ENCODE measurements around the gene PHACTR1. TPM values are rescaled to one million over a fixed set of nuclear protein-coding genes. Genes with fewer than 3 reads are reported as not detected.

PHACTR1 gene
- total RNA-seq, 1 donor from 2014 or later: 8.5 TPM

DNA sequence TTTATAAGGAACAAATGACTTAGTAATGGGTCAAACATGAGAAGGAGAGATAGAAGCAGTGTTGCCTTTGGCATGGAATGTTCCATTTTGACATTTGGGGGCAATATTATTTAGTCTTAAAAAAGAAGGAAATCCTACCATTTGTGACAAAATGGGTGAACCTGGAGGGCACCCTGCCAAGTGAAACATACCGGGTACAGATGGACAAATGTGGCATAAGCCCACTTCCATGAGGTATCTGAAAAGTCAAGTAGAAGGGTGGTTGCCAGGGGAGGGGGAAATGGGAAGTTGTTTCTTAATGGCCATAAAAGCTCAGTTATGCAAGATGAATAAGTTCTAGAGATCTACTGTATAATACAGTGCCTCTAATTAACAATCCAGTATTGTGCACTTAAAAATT, 342.5 kb downstream of the PHACTR1 start:
- no peaks in the 10 kb centered on the region for H3K79me2 ChIP-seq (ENCODE audit: insufficient read depth, low read length)
- Mint-ChIP-seq H3K27me3 (ENCODE audit: low read depth, unreplicated experiment) (no peaks in the 10 kb centered on the region), H3K4me1 (ENCODE audit: low read depth, unreplicated experiment) (no peaks in the 10 kb centered on the region), H3K36me3 (ENCODE audit: low read depth, unreplicated experiment) (peaks cover 2% of the 10 kb centered on the region), H3K27ac (ENCODE audit: unreplicated experiment) (no peak overlapping the region), H3K9me3 (ENCODE audit: unreplicated experiment) (peaks cover 2% of the 10 kb centered on the region), H3K4me3 (ENCODE audit: unreplicated experiment) (no peak overlapping the region)
- no peak for TF ChIP-seq CTCF (IDR thresholded peaks at IDR 0.05; ENCODE audit: insufficient read depth, low read depth, low read length)
- no peak for TF ChIP-seq EZH2 (IDR thresholded peaks at IDR 0.05; ENCODE audit: insufficient read depth, low read length)
- DNase-seq (ENCODE audit: low read depth) (no peak), FAIRE-seq (no peak)
- H2AFZ ChIP-seq (ENCODE audit: low read depth, low read length): no peak overlapping the region
- no peak overlapping the region for H3K27ac ChIP-seq (ENCODE audit: low read depth, low read length)
- no peaks in the 10 kb centered on the region for H4K20me1 ChIP-seq (ENCODE audit: insufficient read depth, low read length)
- no peaks in the 10 kb centered on the region for H3K36me3 ChIP-seq (ENCODE audit: insufficient read depth, low read length)
- H3K9ac ChIP-seq (ENCODE audit: low read length): no peak overlapping the region
- peaks cover 2% of the 10 kb centered on the region for H3K9me3 ChIP-seq (ENCODE audit: insufficient read depth, low read depth, low read length)
- H3K27me3 ChIP-seq (ENCODE audit: insufficient read depth, low read length): no peaks in the 10 kb centered on the region
- H3K4me2 ChIP-seq (ENCODE audit: low read length): no peak overlapping the region
- H3K4me3 ChIP-seq (ENCODE audit: insufficient read depth, low read depth, low read length): no peak overlapping the region
- H3K4me1 ChIP-seq (ENCODE audit: insufficient read depth, low read length): no peaks in the 10 kb centered on the region

DNA sequence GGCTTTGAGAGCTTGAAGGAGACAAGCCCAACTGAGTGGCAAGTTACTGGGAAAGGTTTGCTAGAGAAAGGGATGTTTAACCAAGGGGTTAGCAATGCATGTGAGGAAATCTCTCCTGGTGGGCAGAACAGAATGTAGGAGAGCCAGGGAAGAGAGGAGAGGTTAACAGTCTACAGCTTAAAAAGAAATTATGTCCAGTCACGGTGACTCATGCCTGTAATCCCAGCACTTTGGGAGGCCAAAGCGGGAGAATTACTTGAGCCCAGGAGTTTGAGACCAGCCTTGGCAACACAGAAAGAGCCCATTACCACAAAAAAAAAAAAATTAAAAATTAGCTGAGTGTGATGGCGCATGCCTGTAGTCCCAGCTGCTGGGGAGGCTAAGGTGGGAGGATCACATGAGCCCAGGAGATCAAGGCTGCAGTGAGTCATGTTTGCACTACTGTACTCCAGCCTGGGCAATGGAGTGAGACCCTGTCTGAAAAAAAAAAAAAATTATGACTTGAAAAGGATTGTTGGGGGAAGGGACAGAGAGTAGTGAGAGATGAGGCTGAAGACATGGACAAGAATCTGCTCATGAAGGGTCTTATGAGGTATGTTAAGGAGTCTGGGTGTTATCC, 346.8 kb downstream of the PHACTR1 start:
- no peak for TF ChIP-seq CTCF (IDR thresholded peaks at IDR 0.05; ENCODE audit: insufficient read depth, low read depth, low read length)
- TF ChIP-seq EZH2 (IDR thresholded peaks at IDR 0.05; ENCODE audit: insufficient read depth, low read length): no peak
- H3K27me3 ChIP-seq (ENCODE audit: insufficient read depth, low read length): no peaks in the 10 kb centered on the region
- H3K27ac Mint-ChIP-seq (ENCODE audit: unreplicated experiment): no peak overlapping the region
- H3K9me3 ChIP-seq (ENCODE audit: insufficient read depth, low read depth, low read length): peaks cover 2% of the 10 kb centered on the region
- no peak overlapping the region for H2AFZ ChIP-seq (ENCODE audit: low read depth, low read length)
- DNase-seq (ENCODE audit: low read depth) (no peak), FAIRE-seq (no peak)
- no peaks in the 10 kb centered on the region for H3K27me3 Mint-ChIP-seq (ENCODE audit: low read depth, unreplicated experiment)
- H3K36me3 ChIP-seq (ENCODE audit: insufficient read depth, low read length): no peaks in the 10 kb centered on the region
- no peaks in the 10 kb centered on the region for H3K79me2 ChIP-seq (ENCODE audit: insufficient read depth, low read length)
- no peak overlapping the region for H3K9ac ChIP-seq (ENCODE audit: low read length)
- no peaks in the 10 kb centered on the region for H3K4me1 Mint-ChIP-seq (ENCODE audit: low read depth, unreplicated experiment)
- no peak overlapping the region for H3K4me2 ChIP-seq (ENCODE audit: low read length)
- no peaks in the 10 kb centered on the region for H3K4me1 ChIP-seq (ENCODE audit: insufficient read depth, low read length)
- no peaks in the 10 kb centered on the region for H3K36me3 Mint-ChIP-seq (ENCODE audit: low read depth, unreplicated experiment)
- no peak overlapping the region for H3K4me3 ChIP-seq (ENCODE audit: insufficient read depth, low read depth, low read length)
- no peaks in the 10 kb centered on the region for H4K20me1 ChIP-seq (ENCODE audit: insufficient read depth, low read length)
- H3K27ac ChIP-seq (ENCODE audit: low read depth, low read length): no peak overlapping the region
- H3K4me3 Mint-ChIP-seq (ENCODE audit: unreplicated experiment): no peak overlapping the region
- H3K9me3 Mint-ChIP-seq (ENCODE audit: unreplicated experiment): no peaks in the 10 kb centered on the region

DNA sequence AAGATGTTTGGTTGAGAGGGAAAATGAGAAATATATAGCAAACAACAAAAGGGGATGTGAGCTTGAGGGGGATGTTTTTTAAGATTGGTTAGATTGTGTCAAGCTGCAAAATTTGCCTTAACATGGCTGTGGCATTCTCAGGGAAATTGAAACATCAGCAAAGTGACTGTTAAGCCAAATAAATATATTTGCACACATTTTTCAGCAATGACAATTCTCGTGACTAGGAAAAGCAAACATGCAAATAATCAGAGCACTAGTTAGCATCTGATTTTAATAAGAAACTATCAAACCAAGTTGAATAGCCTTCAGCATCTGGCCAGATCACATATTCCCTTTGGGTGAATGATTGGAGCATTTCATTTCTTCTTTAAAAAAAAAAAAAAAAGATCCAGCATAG, 349.0 kb downstream of the PHACTR1 start:
- H3K9me3 ChIP-seq (ENCODE audit: insufficient read depth, low read depth, low read length): no peaks in the 10 kb centered on the region
- H3K4me1 Mint-ChIP-seq (ENCODE audit: low read depth, unreplicated experiment): no peaks in the 10 kb centered on the region
- H4K20me1 ChIP-seq (ENCODE audit: insufficient read depth, low read length): no peaks in the 10 kb centered on the region
- TF ChIP-seq EZH2 (IDR thresholded peaks at IDR 0.05; ENCODE audit: insufficient read depth, low read length) (no peak), CTCF (IDR thresholded peaks at IDR 0.05; ENCODE audit: insufficient read depth, low read depth, low read length) (no peak)
- DNase-seq (ENCODE audit: low read depth): no peak
- H3K9ac ChIP-seq (ENCODE audit: low read length): no peak overlapping the region
- no peaks in the 10 kb centered on the region for H3K79me2 ChIP-seq (ENCODE audit: insufficient read depth, low read length)
- H3K4me3 ChIP-seq (ENCODE audit: insufficient read depth, low read depth, low read length): no peak overlapping the region
- no peak overlapping the region for H3K27ac Mint-ChIP-seq (ENCODE audit: unreplicated experiment)
- H3K4me3 Mint-ChIP-seq (ENCODE audit: unreplicated experiment): no peak overlapping the region
- H2AFZ ChIP-seq (ENCODE audit: low read depth, low read length): no peak overlapping the region
- FAIRE-seq: no peak
- no peaks in the 10 kb centered on the region for H3K4me1 ChIP-seq (ENCODE audit: insufficient read depth, low read length)
- no peaks in the 10 kb centered on the region for H3K36me3 ChIP-seq (ENCODE audit: insufficient read depth, low read length)
- H3K4me2 ChIP-seq (ENCODE audit: low read length): no peak overlapping the region
- H3K36me3 Mint-ChIP-seq (ENCODE audit: low read depth, unreplicated experiment): no peaks in the 10 kb centered on the region
- no peaks in the 10 kb centered on the region for H3K27me3 Mint-ChIP-seq (ENCODE audit: low read depth, unreplicated experiment)
- H3K27me3 ChIP-seq (ENCODE audit: insufficient read depth, low read length): no peaks in the 10 kb centered on the region
- H3K9me3 Mint-ChIP-seq (ENCODE audit: unreplicated experiment): no peaks in the 10 kb centered on the region
- H3K27ac ChIP-seq (ENCODE audit: low read depth, low read length): no peak overlapping the region

Measured in astrocyte (in vitro differentiated cells and primary cell).